ENCODE results near the gene ZBTB7A.

Gene ZBTB7A

DNA sequence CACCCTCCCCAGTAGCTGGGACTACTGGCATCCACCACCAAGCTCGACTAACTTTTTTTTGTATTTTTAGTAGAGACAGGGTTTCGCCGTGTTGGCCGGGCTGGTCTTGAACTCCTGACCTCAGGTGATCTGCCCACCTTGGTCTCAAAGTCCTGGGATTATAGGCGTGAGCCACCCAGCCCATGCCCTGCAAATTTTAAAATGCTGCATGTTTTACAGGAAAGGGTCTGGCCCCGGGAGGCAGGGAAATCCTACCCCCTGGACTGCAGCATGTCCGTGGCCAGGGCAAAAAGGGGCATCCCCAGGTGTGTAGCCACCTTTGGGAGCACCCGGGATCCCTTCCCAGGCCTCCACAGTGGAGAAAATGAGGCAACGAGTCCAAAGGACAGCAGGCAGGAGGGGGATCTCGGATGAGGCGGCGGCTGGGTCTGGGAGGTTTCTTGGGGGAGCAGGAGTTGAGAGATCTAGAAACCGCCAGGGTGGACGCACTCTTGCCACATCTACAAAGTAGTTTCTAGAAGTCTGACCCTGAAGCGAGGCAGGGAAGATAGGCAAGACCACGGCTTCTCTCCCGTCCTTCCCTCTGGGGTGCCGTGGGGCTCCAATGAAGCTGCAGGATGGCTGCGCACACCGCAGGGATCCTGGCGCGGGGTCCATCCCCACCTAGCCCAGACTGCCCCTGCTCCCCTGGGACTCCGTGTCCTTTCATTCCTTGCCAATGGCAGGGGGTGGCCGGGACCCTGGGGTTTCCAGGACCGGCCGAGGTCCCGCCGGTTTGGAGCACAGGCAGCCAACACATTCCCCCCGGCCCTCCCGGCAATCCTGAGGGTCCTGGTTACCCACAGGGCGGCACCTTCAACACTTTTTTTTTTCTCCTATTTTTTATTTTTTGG, 21.3 kb upstream of the ZBTB7A start:
- TF ChIP-seq, protein P1, sequence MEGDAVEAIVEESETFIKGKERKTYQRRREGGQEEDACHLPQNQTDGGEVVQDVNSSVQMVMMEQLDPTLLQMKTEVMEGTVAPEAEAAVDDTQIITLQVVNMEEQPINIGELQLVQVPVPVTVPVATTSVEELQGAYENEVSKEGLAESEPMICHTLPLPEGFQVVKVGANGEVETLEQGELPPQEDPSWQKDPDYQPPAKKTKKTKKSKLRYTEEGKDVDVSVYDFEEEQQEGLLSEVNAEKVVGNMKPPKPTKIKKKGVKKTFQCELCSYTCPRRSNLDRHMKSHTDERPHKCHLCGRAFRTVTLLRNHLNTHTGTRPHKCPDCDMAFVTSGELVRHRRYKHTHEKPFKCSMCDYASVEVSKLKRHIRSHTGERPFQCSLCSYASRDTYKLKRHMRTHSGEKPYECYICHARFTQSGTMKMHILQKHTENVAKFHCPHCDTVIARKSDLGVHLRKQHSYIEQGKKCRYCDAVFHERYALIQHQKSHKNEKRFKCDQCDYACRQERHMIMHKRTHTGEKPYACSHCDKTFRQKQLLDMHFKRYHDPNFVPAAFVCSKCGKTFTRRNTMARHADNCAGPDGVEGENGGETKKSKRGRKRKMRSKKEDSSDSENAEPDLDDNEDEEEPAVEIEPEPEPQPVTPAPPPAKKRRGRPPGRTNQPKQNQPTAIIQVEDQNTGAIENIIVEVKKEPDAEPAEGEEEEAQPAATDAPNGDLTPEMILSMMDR (IDR thresholded peaks at IDR 0.05; ENCODE audit: low read depth, low read length, missing control alignments), result no peak
- in situ Hi-C loops (cut with HindIII; ENCODE audit: low sequenced_read_pairs), result no loop called here
- no peak for DNase-seq (ENCODE audit: low read depth)
- no peak overlapping the region for H3K4me3 ChIP-seq (ENCODE audit: low read depth, low read length)

DNA sequence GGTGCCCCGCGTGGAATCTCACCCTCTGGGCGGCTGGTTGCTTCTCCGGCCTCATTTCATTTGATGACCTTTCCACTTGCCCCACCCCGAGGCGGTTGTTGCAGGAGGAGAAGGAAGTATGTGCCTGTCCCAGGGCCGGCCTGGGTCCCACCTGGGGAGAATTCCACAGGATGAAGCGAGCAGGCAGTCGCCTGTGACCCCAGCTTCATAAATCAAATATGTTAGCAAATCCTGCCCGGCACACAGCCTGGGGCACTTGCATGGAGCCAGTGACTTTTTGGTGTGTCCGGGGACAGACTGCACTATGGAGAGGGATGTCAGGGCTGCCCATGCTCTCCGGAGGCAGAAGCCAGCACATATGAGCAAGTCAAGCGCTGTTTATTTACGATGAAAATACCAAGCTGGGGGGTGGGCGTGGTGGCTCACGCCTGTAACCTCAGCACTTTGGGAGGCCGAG, 19.7 kb upstream of the ZBTB7A start:
- TF ChIP-seq, protein P1 (IDR thresholded peaks at IDR 0.05; ENCODE audit: low read depth, low read length, missing control alignments), result no peak
- DNase-seq (ENCODE audit: low read depth), result no peak
- in situ Hi-C loops (cut with HindIII; ENCODE audit: low sequenced_read_pairs), result no loop called here
- H3K4me3 ChIP-seq (ENCODE audit: low read depth, low read length), result no peak overlapping the region

DNA sequence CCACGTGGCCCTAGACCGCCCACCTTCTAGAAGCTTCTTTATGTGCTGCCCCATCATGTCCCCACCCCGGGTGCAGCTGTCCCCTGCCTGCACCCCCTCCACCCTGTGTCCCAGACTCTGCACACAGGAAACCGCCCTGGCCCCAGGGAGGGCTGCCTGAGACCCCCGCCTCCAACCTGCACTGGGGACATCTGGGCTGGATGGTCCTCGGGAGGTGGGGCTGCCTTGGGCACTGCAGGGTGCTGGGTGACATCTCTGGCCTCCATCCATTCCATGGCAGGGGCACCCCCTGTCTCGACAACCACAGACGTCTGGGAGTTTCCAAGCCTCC, 17.8 kb upstream of the ZBTB7A start:
- in situ Hi-C loops (cut with HindIII; ENCODE audit: low sequenced_read_pairs), result no loop called here
- TF ChIP-seq, protein P1 (IDR thresholded peaks at IDR 0.05; ENCODE audit: low read depth, low read length, missing control alignments), result no peak
- no peak overlapping the region for H3K4me3 ChIP-seq (ENCODE audit: low read depth, low read length)
- no peak for DNase-seq (ENCODE audit: low read depth)

DNA sequence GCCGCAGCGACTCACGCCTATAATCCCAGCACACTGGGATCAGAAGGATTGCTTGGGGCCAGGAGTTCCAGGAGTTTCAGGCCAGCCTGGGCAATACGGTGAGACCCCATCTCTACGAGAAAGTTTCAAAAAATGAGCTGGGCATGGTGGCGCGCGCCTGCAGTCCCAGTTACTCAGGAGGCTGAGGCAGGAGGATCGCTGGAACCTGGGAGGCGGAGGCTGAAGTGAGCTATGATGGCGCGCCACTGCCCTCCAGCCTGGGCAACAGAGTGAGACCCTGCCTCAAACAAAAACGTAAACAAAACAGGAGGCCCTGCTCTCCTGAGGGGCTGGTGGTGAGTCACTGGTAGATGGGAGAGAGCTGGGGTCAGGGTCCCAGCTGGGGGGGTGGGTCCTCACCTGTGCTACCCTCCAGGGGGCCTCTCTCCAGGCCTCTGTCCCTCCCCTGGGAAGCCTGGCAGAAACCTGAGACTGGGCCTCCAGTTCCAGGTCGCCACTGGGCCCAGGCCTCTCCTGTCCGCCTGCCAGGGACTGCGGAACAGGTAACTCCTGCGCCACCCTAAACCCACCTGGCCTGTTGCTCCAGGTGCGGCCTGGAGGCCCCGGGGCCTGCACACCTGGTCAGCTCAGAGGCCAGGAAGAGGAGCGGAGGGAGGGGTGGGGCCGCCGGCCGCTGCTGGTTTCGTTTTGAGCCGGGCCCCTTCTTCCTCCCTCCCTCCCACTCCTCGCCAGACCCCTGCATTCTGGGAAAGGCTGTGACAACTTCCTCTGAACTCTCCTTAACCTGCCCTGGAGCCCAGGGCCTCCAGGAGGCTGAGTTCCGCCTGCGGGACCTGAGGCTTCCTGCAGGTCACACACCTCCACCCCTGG, 17.2 kb upstream of the ZBTB7A start:
- no peak for DNase-seq (ENCODE audit: low read depth)
- H3K4me3 ChIP-seq (ENCODE audit: low read depth, low read length), result no peak overlapping the region
- TF ChIP-seq, protein P1 (IDR thresholded peaks at IDR 0.05; ENCODE audit: low read depth, low read length, missing control alignments), result no peak
- in situ Hi-C loops (cut with HindIII; ENCODE audit: low sequenced_read_pairs), result no loop called here

DNA sequence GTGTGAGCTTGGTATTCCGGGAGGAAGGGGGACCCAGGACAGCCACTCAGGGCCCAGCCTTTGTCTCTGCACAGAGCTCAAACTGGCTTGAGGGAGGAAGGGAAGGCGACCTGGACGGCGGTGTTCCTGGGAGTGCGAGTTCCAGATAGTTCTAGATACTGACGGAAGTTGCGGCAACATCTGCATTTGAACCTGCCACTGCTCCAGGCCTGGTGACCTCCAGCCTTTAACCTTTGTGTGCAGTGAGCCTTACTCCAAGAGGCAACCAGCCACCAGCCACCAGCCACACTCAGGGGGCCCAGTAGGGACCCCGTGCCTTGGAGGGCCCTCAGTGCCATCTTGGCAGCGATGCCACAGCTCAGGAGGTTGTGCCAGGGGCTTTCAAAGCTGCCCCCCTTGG, 15.5 kb upstream of the ZBTB7A start:
- no peak overlapping the region for H3K4me3 ChIP-seq (ENCODE audit: low read depth, low read length)
- TF ChIP-seq, protein P1 (IDR thresholded peaks at IDR 0.05; ENCODE audit: low read depth, low read length, missing control alignments), result no peak
- DNase-seq (ENCODE audit: low read depth), result no peak
- in situ Hi-C loops (cut with HindIII; ENCODE audit: low sequenced_read_pairs), result no loop called here

DNA sequence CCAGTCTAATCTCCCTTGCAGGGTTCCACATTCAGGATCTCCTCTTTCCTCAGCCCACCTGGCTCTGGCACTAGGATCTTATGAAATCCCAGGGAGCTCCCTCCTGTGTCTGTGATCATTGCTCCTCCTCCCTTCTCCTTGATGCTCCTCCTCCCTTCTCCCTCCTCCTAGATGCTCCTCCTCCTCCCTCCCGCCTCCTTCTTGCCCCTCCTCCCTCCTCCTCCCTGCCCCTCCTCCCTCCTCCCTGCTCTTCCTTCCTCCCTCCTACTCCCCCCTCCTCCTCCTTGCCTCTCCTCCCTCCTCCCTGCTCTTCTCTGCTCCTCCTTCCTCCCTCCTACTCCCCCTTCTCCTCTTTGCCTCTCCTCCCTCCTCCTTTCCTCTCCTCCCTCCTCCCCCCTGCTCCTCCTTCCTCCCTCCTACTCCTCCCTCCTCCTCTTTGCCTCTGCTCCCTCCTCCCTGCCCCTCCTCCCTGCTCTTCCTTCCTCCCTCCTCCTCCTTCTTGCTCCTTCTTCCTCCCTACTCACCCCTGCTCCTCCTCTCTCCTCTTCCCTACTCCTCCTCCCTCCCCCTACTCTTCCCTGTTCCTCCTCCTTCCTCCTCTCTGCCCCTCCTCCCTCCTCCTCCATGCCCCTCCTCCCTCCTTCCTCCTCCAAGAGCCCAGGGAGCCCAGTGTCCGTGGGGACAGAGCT, 14.9 kb upstream of the ZBTB7A start:
- in situ Hi-C loops (cut with HindIII; ENCODE audit: low sequenced_read_pairs), result no loop called here
- TF ChIP-seq, protein P1 (IDR thresholded peaks at IDR 0.05; ENCODE audit: low read depth, low read length, missing control alignments), result no peak
- H3K4me3 ChIP-seq (ENCODE audit: low read depth, low read length), result no peak overlapping the region
- no peak for DNase-seq (ENCODE audit: low read depth)
